ENCODE measurements around the gene DDX27. TPM values are rescaled to one million over a fixed set of nuclear protein-coding genes. Genes with fewer than 3 reads are reported as not detected.

Gene DDX27
- total and polyA plus RNA-seq, 2 of the 13 experiments (the other 11 are each of a cell fraction or from before 2014, with no cell fraction given) = 42.6 to 72.8 TPM

DNA sequence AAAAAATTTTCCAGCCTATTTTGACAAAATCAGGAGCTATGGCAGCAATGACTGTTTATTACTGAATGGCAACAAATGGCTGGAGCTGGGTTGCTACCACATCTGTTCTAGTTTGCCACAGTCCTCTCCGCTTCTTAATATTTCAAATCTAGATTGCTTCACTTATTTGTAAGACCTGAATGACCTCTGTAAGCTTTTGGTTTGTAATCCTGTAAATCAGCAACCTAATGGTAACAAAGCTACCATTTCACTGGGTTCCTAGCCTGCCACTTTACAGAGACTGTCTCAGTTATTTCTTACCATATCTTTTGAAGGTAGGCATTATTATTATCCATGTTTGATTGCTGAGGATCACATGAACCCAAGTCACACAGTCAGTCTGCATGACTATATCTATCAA, 43.2 kb downstream of the DDX27 start:
- H3K36me3 ChIP-seq (replicated peaks in 1 of 2; ENCODE audit: control insufficient read depth in 1 of 2, insufficient read depth in 2 of 2, low read length in 2 of 2) = peaks cover 41 to 57% of the 10 kb centered on the region in 2 experiments
- BruUV-seq (replicated peaks) = TSS peak; percentile 25
- H3K4me3 ChIP-seq (replicated peaks in 1 of 3; ENCODE audit: insufficient read depth in 1 of 3, low read depth in 2 of 3, low read length in 3 of 3) = no peak overlapping the region
- peak; percentile 69 for ATAC-seq
- no peak for DNase-seq (ENCODE audit: low spot score)
- in situ Hi-C loops (cut with HindIII; ENCODE audit: extremely low pct_ligation_motif_present, low pct_unique_long_range_greater_than_20kb) = no loop called here
- H3K9me3 ChIP-seq (ENCODE audit: low read length) = no peaks in the 10 kb centered on the region
- no peak overlapping the region for H3K4me2 ChIP-seq (ENCODE audit: low read depth, low read length)
- H3K27me3 ChIP-seq (ENCODE audit: control insufficient read depth in 1 of 2, insufficient read depth in 2 of 2, low read length in 2 of 2) = no peaks in the 10 kb centered on the region
- peaks cover 5% of the 10 kb centered on the region for H4K20me1 ChIP-seq (ENCODE audit: insufficient read depth, low read length)
- H3K27ac ChIP-seq (ENCODE audit: extremely low read length, insufficient read depth, low read length) = no peak overlapping the region
- CTCF ChIA-PET (ENCODE audit: low intra/inter-chr PET ratio, low total read pairs) = no interaction called here
- POLR2A ChIA-PET = interaction anchor here (0.6 to 1.5 kb wide), 4 partner anchors 9 to 44 kb away, joined by 3 to 5 read pairs (median 4); partner anchors contain the start of gene DDX27
- FAIRE-seq = no peak
- no peak overlapping the region for H3K9ac ChIP-seq (ENCODE audit: insufficient read depth, low read depth, low read length)
- H2AFZ ChIP-seq (ENCODE audit: low read length) = no peak overlapping the region
- 52% methylated on average over 1 of the region's 1 CpG for WGBS (ENCODE audit: low lambda C conversion rate)
- intact Hi-C loops (cut with micrococcal nuclease; ENCODE audit: unreplicated experiment) = no loop called here
- H3K79me2 ChIP-seq (ENCODE audit: insufficient read depth, low read length) = peaks cover 14% of the 10 kb centered on the region
- H3K4me1 ChIP-seq (ENCODE audit: insufficient read depth, low read length) = peaks cover 24% of the 10 kb centered on the region
- TF ChIP-seq ISX (CRISPR knock-in tag; conservative IDR thresholded peaks at IDR 0.05) = no peak
- TF ChIP-seq DMTF1 (CRISPR knock-in tag; IDR thresholded peaks at IDR 0.05) = no peak
- TF ChIP-seq ZNF605 (CRISPR knock-in tag; IDR thresholded peaks at IDR 0.05) = no peak
- no peak for TF ChIP-seq ZNF451 (CRISPR knock-in tag; IDR thresholded peaks at IDR 0.05)
- no peak for TF ChIP-seq ZNF382 (CRISPR knock-in tag; IDR thresholded peaks at IDR 0.05; ENCODE audit: borderline replicate concordance)
- TF ChIP-seq, protein P1, sequence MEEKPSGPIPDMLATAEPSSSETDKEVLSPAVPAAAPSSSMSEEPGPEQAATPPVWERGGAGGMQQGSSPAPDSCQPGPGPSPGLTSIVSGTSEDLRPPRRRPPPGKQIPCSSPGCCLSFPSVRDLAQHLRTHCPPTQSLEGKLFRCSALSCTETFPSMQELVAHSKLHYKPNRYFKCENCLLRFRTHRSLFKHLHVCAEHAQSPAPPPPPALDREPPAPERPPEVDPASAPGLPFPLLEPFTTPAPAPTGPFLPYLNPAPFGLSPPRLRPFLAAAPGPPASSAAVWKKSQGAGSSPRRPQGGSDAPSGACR (CRISPR knock-in tag; IDR thresholded peaks at IDR 0.05) = no peak
- no peak for TF ChIP-seq MLXIP (CRISPR knock-in tag; IDR thresholded peaks at IDR 0.05; ENCODE audit: borderline replicate concordance)
- TF ChIP-seq NR2F6 (IDR thresholded peaks at IDR 0.05) = peak; percentile 33
- no peak for TF ChIP-seq NR2F6 (CRISPR knock-in tag; IDR thresholded peaks at IDR 0.05)
- TF ChIP-seq NKX3-1 (CRISPR knock-in tag; IDR thresholded peaks at IDR 0.05) = no peak
- no peak for TF ChIP-seq ZNF800 (CRISPR knock-in tag; IDR thresholded peaks at IDR 0.05)
- peak; percentile 60; the same call in 1 of the 2 replicates for TF ChIP-seq CEBPB (IDR thresholded peaks at IDR 0.05; ENCODE audit: borderline replicate concordance, low read depth, low read length)
- peak; percentile 27; the same call in 1 of the 2 replicates for TF ChIP-seq CEBPG (CRISPR knock-in tag; IDR thresholded peaks at IDR 0.05)
- TF ChIP-seq EEA1 (CRISPR knock-in tag; IDR thresholded peaks at IDR 0.05; ENCODE audit: borderline replicate concordance) = no peak
- no peak for TF ChIP-seq ZNF556 (CRISPR knock-in tag; IDR thresholded peaks at IDR 0.05; ENCODE audit: borderline replicate concordance)
- no peak for TF ChIP-seq ZBTB3 (CRISPR knock-in tag; IDR thresholded peaks at IDR 0.05; ENCODE audit: borderline replicate concordance, low read depth)
- TF ChIP-seq E2F5 (CRISPR knock-in tag; conservative IDR thresholded peaks at IDR 0.05) = no peak
- no peak for TF ChIP-seq FOXK1 (CRISPR knock-in tag; IDR thresholded peaks at IDR 0.05; ENCODE audit: borderline replicate concordance, low read depth)
